Astrocyte of the spinal cord (primary cell): ENCODE data around the gene RBPJL.

Experiments
- DNase-seq: peaks from one replicate; pipeline ENCODE4 v3.0.0; 2011; ENCODE audit warnings: low read depth, low spot score
- H3K4me3 ChIP-seq: 2 replicates; pipeline ENCODE4 v1.5.1; 2011; ENCODE audit warnings: low read depth, mild to moderate bottlenecking, low read length, moderate library complexity
- in situ Hi-C: cut with HindIII; loops from 2 replicates; pipeline ENCODE4 v1.10.0; 2017; ENCODE audit warnings: low sequenced_read_pairs
- TF ChIP-seq, protein P1 (sequence below): IDR thresholded peaks from 2 replicates; pipeline ENCODE4 v1.5.1; 2012; ENCODE audit warnings: low read depth, mild to moderate bottlenecking, low read length, inconsistent platforms

Gene RBPJL

DNA sequence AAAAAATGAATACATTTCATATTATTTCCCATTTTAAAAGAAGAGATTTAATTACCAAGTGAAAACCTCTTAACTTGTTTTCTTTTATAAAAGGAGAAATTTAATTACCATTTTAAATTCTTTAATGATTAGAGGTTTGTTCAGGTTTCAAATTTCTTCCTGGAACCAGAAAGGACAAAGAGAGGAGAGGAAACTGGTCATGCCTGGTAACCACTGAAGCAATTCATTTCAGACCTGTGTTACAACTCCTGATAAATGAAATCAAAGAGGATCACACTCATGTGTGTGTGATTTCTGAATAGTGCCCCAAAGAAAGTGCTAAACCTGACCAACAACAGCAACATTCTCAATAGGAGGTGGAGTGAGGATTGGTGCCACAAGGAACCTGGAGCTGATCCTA lies 39.7 kb upstream of the RBPJL start:
- no peak for DNase-seq
- no peak overlapping the region for H3K4me3 ChIP-seq
- TF ChIP-seq, protein P1, sequence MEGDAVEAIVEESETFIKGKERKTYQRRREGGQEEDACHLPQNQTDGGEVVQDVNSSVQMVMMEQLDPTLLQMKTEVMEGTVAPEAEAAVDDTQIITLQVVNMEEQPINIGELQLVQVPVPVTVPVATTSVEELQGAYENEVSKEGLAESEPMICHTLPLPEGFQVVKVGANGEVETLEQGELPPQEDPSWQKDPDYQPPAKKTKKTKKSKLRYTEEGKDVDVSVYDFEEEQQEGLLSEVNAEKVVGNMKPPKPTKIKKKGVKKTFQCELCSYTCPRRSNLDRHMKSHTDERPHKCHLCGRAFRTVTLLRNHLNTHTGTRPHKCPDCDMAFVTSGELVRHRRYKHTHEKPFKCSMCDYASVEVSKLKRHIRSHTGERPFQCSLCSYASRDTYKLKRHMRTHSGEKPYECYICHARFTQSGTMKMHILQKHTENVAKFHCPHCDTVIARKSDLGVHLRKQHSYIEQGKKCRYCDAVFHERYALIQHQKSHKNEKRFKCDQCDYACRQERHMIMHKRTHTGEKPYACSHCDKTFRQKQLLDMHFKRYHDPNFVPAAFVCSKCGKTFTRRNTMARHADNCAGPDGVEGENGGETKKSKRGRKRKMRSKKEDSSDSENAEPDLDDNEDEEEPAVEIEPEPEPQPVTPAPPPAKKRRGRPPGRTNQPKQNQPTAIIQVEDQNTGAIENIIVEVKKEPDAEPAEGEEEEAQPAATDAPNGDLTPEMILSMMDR: no peak
- in situ Hi-C loops: no loop called here

DNA sequence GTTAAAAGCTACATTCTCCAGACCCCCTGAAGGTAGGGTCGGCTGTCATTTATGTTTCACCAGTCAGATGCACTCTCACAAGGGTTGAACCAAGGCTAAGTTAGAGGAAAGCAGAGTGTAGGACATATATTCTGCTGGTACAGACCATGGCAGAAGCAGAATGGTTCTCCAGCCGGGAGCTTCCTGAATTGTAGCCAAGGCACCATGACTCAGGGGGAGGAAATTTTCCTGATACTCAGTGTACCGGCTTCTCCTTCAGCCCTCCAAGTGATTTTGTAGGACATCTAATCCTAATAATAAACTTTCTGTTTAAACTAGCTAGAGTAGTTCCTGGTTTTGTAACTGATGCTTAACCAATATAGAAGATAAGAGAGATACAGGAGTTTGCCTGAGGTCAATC lies 38.1 kb upstream of the RBPJL start:
- TF ChIP-seq, protein P1: no peak
- in situ Hi-C loops: no loop called here
- H3K4me3 ChIP-seq: no peak overlapping the region
- no peak for DNase-seq

DNA sequence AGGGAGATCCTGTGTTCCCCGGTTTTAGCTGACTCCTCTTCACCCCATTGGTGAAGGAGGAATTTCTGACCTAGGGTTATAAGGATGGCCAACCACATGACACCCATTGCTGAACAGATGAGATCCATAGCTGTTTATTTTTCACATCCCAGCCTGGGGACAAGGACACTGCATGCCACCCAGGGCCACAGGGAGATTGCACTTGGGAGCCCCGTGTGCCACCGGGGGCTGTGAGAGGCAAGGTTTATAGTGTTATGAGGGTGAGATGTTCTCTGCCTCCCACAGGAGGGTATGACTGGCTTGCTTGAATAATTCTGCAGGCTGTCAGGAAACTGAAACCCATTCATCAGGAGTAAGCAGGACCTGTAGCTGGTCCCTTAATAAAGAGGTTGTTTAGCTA lies 37.6 kb upstream of the RBPJL start:
- in situ Hi-C loops: no loop called here
- no peak overlapping the region for H3K4me3 ChIP-seq
- TF ChIP-seq, protein P1: no peak
- no peak for DNase-seq

DNA sequence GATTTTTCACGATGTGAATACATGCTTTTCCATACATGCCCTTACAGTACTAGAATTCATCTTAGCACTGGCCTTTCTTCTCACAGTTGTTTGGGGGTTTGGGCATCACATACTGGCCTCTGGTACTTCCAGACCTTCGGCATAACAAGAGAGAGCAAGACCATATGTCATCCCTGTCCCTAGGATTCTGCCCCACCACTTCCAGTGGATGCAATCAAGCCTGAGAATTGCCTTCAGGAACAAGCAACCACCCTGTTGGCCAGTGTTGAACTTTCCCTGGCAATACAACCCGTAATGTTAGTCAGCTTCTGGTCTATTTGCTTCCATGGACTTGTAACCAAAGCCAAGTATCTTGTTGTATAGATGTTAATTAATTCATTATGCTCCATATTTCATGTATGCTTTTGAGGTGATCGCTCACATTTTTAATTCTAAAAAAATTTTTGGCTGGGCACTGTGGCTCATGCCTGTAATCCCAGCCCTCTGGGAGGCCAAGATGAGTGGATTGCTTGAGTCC lies 36.8 kb upstream of the RBPJL start:
- TF ChIP-seq, protein P1: no peak
- no peak overlapping the region for H3K4me3 ChIP-seq
- no peak for DNase-seq
- in situ Hi-C loops: no loop called here

DNA sequence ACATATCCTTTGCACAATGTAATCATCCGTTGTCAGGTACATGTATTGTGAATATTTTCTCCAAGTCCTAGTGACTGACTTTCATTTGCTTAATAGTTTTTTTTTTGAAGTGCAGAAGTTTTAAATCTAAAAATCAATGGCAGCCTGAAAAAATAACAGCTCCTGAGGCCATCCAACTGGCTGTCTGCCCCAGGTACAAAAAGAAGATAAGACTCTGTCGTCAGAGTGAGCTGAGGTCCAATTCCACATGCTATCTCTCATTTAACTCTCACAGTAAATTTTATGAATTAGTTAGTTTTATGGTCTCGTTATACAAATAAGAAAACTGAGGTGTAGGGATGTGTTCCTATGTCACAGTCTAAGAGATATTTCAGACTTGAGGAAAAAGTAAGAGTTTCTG lies 31.3 kb upstream of the RBPJL start:
- in situ Hi-C loops: no loop called here
- H3K4me3 ChIP-seq: no peak overlapping the region
- TF ChIP-seq, protein P1: no peak
- DNase-seq: no peak

DNA sequence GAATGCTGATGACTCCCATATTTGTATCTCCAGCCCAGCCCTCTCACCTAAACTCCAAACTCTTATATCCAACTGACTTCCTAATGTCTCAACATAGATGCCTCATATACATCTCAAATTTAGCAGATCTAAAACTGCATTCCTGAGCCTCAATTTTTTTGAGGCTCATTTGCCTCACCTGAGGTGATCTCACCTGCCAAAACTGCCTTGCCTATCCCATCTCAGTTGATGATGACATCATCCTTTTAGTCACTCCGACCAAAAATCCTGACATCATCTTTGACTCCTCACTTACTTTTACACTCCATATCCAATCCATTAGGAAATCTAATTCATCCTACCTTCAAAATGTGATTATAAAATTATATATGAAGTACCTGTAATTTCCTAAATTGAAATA lies 26.6 kb upstream of the RBPJL start:
- TF ChIP-seq, protein P1: no peak
- DNase-seq: no peak
- H3K4me3 ChIP-seq: no peak overlapping the region
- in situ Hi-C loops: no loop called here
